K562 (cell line): ENCODE measurements around the gene TGM1. TPM values are rescaled to one million over a fixed set of nuclear protein-coding genes. Genes with fewer than 3 reads are reported as not detected.

Experiments used
- CCAR2 ChIP-seq: fragments of 200-400 bp; formaldehyde crosslinking; IDR thresholded peaks from 2 replicates; pipeline ENCODE4 v1.6.1; 2017; ENCODE audit warnings: mild to moderate bottlenecking, low read depth, low read length
- MAFF ChIP-seq: IDR thresholded peaks from 2 replicates; pipeline ENCODE4 v1.6.1; 2012; ENCODE audit warnings: low read length, improper control_type of control experiment
- polyA plus RNA-seq, 8 experiments: library from polyadenylated mRNA; depleted of rRNA in 4 of 8; stranded (reverse) in 5 of 8; unstranded in 3 of 8; fragments of >200 nt; fragmentation: Nextera tagmentation in 2 of 8; fragmentation: Illumina TruSeq in 1 of 8; extraction: Ambion mirVana in 2 of 8; extraction: Trizol in 1 of 8; gene quantifications; 2 replicates each; pipeline versions ENCODE4 v1.2.1 to v1.2.3, GENCODE V29; 2011 to 2014; ENCODE audit warnings: inconsistent platforms in 1 of 8, missing spikeins in 1 of 8
- total RNA-seq, 7 experiments: library from RNA; depleted of rRNA in 6 of 7; stranded (reverse); fragments of >200 nt in 6 of 7; fragmentation: Illumina TruSeq in 2 of 7; extraction: Trizol in 2 of 7; gene quantifications; 2 replicates each; pipeline versions ENCODE4 v1.2.1 to v1.2.3, GENCODE V29; 2011 to 2021; ENCODE audit warnings: low replicate concordance in 1 of 7
- TF ChIP-seq, protein P1 (sequence below): fragments of 200-600 bp; sonication (generic); IDR thresholded peaks from one replicate; pipeline ENCODE4 v1.6.1; 2012; ENCODE audit warnings: mild to moderate bottlenecking, low read depth, low read length, inconsistent platforms
- TF ChIP-seq, protein P2 (sequence below): sonication (generic); formaldehyde crosslinking; IDR thresholded peaks from 2 replicates; pipeline ENCODE4 v1.8.1; 2022; ENCODE audit warnings: missing genetic modification reagents
- TF ChIP-seq, protein P3 (sequence below): fragments of 250-450 bp; sonication (Bioruptor Pico); IDR thresholded peaks from 2 replicates; pipeline ENCODE4 v1.9.0; 2021; ENCODE audit warnings: mild to moderate bottlenecking

The TGM1 gene
- total and polyA plus RNA-seq, 9 of the 15 experiments (the other 6 are each of a cell fraction or from before 2014, with no cell fraction given) = 0.13 to 4.4 (median 0.88) TPM

DNA sequence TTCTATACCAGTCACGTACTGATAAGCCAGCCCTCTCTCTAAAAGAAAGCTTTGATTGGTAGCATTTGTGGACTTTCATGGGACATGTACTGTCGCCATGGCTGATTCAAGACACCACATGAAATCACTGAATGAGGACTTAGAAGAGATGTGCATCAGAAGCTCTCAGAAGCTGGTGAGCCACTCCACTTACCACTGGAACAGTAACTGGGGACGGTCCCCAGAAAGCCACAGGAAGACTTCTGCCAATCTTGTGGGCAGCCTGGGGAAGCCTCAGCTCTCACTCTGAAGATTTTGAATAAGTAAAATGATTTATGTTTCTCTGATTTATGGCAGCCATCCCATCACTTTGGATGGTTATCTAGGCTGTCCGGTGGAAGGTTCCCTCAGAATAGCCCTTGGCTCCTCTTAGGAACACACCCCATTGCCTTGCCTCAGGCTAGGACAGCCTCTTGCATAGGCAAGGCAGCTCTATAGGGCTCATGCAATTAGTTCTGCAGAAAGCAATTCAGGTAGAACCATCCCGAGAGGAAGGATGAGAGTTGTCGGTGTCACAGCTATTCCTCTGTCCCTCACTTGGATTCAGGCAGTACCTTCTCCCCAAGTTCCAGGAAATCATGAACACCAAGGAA is 26.8 kb upstream of the TGM1 start (continued):
- TF ChIP-seq, protein P1, sequence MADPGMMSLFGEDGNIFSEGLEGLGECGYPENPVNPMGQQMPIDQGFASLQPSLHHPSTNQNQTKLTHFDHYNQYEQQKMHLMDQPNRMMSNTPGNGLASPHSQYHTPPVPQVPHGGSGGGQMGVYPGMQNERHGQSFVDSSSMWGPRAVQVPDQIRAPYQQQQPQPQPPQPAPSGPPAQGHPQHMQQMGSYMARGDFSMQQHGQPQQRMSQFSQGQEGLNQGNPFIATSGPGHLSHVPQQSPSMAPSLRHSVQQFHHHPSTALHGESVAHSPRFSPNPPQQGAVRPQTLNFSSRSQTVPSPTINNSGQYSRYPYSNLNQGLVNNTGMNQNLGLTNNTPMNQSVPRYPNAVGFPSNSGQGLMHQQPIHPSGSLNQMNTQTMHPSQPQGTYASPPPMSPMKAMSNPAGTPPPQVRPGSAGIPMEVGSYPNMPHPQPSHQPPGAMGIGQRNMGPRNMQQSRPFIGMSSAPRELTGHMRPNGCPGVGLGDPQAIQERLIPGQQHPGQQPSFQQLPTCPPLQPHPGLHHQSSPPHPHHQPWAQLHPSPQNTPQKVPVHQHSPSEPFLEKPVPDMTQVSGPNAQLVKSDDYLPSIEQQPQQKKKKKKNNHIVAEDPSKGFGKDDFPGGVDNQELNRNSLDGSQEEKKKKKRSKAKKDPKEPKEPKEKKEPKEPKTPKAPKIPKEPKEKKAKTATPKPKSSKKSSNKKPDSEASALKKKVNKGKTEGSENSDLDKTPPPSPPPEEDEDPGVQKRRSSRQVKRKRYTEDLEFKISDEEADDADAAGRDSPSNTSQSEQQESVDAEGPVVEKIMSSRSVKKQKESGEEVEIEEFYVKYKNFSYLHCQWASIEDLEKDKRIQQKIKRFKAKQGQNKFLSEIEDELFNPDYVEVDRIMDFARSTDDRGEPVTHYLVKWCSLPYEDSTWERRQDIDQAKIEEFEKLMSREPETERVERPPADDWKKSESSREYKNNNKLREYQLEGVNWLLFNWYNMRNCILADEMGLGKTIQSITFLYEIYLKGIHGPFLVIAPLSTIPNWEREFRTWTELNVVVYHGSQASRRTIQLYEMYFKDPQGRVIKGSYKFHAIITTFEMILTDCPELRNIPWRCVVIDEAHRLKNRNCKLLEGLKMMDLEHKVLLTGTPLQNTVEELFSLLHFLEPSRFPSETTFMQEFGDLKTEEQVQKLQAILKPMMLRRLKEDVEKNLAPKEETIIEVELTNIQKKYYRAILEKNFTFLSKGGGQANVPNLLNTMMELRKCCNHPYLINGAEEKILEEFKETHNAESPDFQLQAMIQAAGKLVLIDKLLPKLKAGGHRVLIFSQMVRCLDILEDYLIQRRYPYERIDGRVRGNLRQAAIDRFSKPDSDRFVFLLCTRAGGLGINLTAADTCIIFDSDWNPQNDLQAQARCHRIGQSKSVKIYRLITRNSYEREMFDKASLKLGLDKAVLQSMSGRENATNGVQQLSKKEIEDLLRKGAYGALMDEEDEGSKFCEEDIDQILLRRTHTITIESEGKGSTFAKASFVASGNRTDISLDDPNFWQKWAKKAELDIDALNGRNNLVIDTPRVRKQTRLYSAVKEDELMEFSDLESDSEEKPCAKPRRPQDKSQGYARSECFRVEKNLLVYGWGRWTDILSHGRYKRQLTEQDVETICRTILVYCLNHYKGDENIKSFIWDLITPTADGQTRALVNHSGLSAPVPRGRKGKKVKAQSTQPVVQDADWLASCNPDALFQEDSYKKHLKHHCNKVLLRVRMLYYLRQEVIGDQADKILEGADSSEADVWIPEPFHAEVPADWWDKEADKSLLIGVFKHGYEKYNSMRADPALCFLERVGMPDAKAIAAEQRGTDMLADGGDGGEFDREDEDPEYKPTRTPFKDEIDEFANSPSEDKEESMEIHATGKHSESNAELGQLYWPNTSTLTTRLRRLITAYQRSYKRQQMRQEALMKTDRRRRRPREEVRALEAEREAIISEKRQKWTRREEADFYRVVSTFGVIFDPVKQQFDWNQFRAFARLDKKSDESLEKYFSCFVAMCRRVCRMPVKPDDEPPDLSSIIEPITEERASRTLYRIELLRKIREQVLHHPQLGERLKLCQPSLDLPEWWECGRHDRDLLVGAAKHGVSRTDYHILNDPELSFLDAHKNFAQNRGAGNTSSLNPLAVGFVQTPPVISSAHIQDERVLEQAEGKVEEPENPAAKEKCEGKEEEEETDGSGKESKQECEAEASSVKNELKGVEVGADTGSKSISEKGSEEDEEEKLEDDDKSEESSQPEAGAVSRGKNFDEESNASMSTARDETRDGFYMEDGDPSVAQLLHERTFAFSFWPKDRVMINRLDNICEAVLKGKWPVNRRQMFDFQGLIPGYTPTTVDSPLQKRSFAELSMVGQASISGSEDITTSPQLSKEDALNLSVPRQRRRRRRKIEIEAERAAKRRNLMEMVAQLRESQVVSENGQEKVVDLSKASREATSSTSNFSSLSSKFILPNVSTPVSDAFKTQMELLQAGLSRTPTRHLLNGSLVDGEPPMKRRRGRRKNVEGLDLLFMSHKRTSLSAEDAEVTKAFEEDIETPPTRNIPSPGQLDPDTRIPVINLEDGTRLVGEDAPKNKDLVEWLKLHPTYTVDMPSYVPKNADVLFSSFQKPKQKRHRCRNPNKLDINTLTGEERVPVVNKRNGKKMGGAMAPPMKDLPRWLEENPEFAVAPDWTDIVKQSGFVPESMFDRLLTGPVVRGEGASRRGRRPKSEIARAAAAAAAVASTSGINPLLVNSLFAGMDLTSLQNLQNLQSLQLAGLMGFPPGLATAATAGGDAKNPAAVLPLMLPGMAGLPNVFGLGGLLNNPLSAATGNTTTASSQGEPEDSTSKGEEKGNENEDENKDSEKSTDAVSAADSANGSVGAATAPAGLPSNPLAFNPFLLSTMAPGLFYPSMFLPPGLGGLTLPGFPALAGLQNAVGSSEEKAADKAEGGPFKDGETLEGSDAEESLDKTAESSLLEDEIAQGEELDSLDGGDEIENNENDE = no peak
- TF ChIP-seq, protein P2, sequence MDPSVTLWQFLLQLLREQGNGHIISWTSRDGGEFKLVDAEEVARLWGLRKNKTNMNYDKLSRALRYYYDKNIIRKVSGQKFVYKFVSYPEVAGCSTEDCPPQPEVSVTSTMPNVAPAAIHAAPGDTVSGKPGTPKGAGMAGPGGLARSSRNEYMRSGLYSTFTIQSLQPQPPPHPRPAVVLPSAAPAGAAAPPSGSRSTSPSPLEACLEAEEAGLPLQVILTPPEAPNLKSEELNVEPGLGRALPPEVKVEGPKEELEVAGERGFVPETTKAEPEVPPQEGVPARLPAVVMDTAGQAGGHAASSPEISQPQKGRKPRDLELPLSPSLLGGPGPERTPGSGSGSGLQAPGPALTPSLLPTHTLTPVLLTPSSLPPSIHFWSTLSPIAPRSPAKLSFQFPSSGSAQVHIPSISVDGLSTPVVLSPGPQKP (CRISPR knock-in tag) = no peak
- TF ChIP-seq CCAR2 (no peak), MAFF (no peak)
- TF ChIP-seq, protein P3, sequence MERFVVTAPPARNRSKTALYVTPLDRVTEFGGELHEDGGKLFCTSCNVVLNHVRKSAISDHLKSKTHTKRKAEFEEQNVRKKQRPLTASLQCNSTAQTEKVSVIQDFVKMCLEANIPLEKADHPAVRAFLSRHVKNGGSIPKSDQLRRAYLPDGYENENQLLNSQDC (CRISPR knock-in tag) = no peak
